ENCODE measurements around the gene PGGHG.
"Not testable (repeated sequence)": the region's sequence is repeated elsewhere in the genome, so short reads cannot be mapped to it uniquely, and the experiment has no call there.

Gene PGGHG

DNA sequence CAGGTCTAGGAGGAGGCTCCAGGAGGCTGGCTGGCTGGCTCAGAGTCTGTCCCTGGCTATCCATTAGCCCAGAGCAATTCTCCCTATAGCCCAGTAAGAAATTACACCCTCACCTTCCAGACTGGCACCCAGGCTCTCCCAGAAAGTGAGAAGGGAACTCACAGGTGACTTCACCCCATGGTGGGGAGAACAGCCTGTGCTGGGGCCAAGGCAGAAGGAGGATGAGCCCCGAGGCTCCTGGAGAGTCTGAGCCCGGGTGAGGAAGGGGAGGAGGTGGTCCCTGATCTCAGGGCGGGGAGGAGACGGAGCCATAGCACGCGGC, 25.6 kb downstream of the PGGHG start:
- not testable (repeated sequence) for DNase-seq; H2BK5ac ChIP-seq (ENCODE audit: low read depth, low read length, poor library complexity); H4K12ac ChIP-seq (ENCODE audit: low read depth, low read length); H2BK12ac ChIP-seq (ENCODE audit: low read length); H3K36me3 ChIP-seq (ENCODE audit: control insufficient read depth in 1 of 2, insufficient read depth in 2 of 2, low read length in 2 of 2); H3K27ac ChIP-seq (ENCODE audit: low read depth, low read length); H3K4ac ChIP-seq (ENCODE audit: low read depth, low read length); H3K9me3 ChIP-seq (ENCODE audit: insufficient read depth, low read depth, low read length); H2AK5ac ChIP-seq (ENCODE audit: low read length); H3K27me3 ChIP-seq (ENCODE audit: insufficient read depth, low read length); H3K18ac ChIP-seq (ENCODE audit: low read length); H2AFZ ChIP-seq (ENCODE audit: insufficient read depth, low read length, poor library complexity); H3K23ac ChIP-seq (ENCODE audit: low read length); H3K14ac ChIP-seq (ENCODE audit: low read length); H4K91ac ChIP-seq (ENCODE audit: low read depth, low read length); H3K4me2 ChIP-seq (ENCODE audit: low read length); H3K79me2 ChIP-seq (ENCODE audit: control insufficient read depth, insufficient read depth, low read length, poor library complexity); H2BK120ac ChIP-seq (ENCODE audit: insufficient read depth, low read length, poor library complexity); H3K79me1 ChIP-seq (ENCODE audit: low read length); H3K4me3 ChIP-seq (ENCODE audit: low read depth, low read length); H4K8ac ChIP-seq (ENCODE audit: low read depth, low read length); H3K9ac ChIP-seq (ENCODE audit: low read length)
- WGBS (ENCODE audit: extremely low coverage, insufficient coverage, insufficient read length) = no CpG with 5 or more reads among the region's 6 CpGs
- peaks cover 11 to 13% of the 10 kb centered on the region in 2 experiments for H3K4me1 ChIP-seq (ENCODE audit: control insufficient read depth in 1 of 2, insufficient read depth in 2 of 2, low read length in 2 of 2)

DNA sequence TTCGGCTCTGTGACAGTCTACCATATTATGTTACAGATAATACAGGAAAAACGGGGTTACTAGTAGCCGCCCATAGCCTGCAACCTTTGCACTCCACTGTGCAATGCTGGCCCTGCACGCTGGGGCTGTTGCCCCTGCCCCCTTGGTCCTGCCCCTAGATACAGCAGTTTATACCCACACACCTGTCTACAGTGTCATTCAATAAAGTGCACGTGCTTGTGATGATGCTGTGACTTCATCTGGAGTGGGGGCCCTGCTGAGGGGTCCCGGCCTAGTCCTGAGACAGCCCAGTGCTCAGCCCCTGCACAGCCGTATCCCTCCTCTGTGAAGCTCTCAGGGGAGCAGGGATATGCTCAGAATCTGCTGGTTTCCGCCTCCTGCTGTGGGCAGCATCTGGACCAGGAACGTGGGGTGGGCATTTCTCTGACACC, 26.1 kb downstream of the PGGHG start:
- Histone ChIP-seq H3K4me1 (ENCODE audit: control insufficient read depth in 1 of 2, insufficient read depth in 2 of 2, low read length in 2 of 2) (peaks cover 12 to 13% of the 10 kb centered on the region in 2 experiments), H2AFZ (ENCODE audit: insufficient read depth, low read length, poor library complexity) (no peak overlapping the region), H3K79me2 (ENCODE audit: control insufficient read depth, insufficient read depth, low read length, poor library complexity) (peaks cover 4% of the 10 kb centered on the region), H3K4me2 (ENCODE audit: low read length) (no peak overlapping the region), H3K4ac (ENCODE audit: low read depth, low read length) (no peak overlapping the region), H3K23ac (ENCODE audit: low read length) (no peak overlapping the region), H4K12ac (ENCODE audit: low read depth, low read length) (no peak overlapping the region), H3K36me3 (ENCODE audit: control insufficient read depth in 1 of 2, insufficient read depth in 2 of 2, low read length in 2 of 2) (no peaks in the 10 kb centered on the region), H3K18ac (ENCODE audit: low read length) (no peak overlapping the region), H3K9me3 (ENCODE audit: insufficient read depth, low read depth, low read length) (peaks cover 1% of the 10 kb centered on the region), H3K27me3 (ENCODE audit: insufficient read depth, low read length) (peaks cover 4% of the 10 kb centered on the region), H3K4me3 (ENCODE audit: low read depth, low read length) (peak overlapping the region; percentile 3), H3K9ac (ENCODE audit: low read length) (no peak overlapping the region), H3K27ac (ENCODE audit: low read depth, low read length) (no peak overlapping the region), H4K8ac (ENCODE audit: low read depth, low read length) (no peak overlapping the region), H2BK120ac (ENCODE audit: insufficient read depth, low read length, poor library complexity) (no peak overlapping the region), H3K14ac (ENCODE audit: low read length) (no peak overlapping the region), H2BK12ac (ENCODE audit: low read length) (no peak overlapping the region), H3K79me1 (ENCODE audit: low read length) (peaks cover 6% of the 10 kb centered on the region), H4K91ac (ENCODE audit: low read depth, low read length) (no peak overlapping the region), H2AK5ac (ENCODE audit: low read length) (no peak overlapping the region), H2BK5ac (ENCODE audit: low read depth, low read length, poor library complexity) (no peak overlapping the region)
- DNase-seq = no peak
- no CpG with 5 or more reads among the region's 9 CpGs for WGBS (ENCODE audit: extremely low coverage, insufficient coverage, insufficient read length)

DNA sequence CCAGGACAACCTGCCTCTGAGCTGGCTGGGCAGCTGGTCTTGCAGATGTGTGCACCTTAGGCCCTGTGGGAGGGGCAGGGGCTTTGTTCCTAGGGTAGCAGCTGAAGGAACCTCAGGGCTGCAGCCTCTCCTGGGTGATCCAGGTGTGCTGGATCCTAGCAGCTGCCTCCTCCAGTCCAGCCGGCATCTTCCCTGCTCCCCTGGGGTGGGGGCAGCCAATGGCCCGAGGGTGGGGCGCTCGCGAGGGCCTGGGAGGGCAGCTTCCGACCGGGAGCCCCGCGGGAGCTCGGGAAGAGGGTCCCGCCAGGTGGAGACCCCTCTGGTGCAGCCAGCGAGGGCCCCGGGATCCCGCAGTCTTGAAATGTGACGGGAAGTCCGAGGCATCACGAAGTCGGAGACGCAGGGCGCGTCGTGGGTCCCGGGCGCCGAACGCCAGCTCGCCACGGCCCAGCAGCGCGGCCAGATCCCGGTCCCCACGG, 26.6 kb downstream of the PGGHG start:
- DNase-seq = no peak
- Histone ChIP-seq H2AFZ (ENCODE audit: insufficient read depth, low read length, poor library complexity) (no peak overlapping the region), H4K91ac (ENCODE audit: low read depth, low read length) (no peak overlapping the region), H3K4ac (ENCODE audit: low read depth, low read length) (no peak overlapping the region), H3K79me2 (ENCODE audit: control insufficient read depth, insufficient read depth, low read length, poor library complexity) (peaks cover 4% of the 10 kb centered on the region), H3K4me2 (ENCODE audit: low read length) (no peak overlapping the region), H3K18ac (ENCODE audit: low read length) (no peak overlapping the region), H2BK120ac (ENCODE audit: insufficient read depth, low read length, poor library complexity) (no peak overlapping the region), H4K12ac (ENCODE audit: low read depth, low read length) (no peak overlapping the region), H3K4me1 (ENCODE audit: control insufficient read depth in 1 of 2, insufficient read depth in 2 of 2, low read length in 2 of 2) (peaks cover 16 to 17% of the 10 kb centered on the region in 2 experiments), H3K9ac (ENCODE audit: low read length) (no peak overlapping the region), H3K27me3 (ENCODE audit: insufficient read depth, low read length) (peaks cover 4% of the 10 kb centered on the region), H2AK5ac (ENCODE audit: low read length) (no peak overlapping the region), H3K14ac (ENCODE audit: low read length) (no peak overlapping the region), H2BK12ac (ENCODE audit: low read length) (no peak overlapping the region), H3K36me3 (ENCODE audit: control insufficient read depth in 1 of 2, insufficient read depth in 2 of 2, low read length in 2 of 2) (no peaks in the 10 kb centered on the region), H3K9me3 (ENCODE audit: insufficient read depth, low read depth, low read length) (peaks cover 1% of the 10 kb centered on the region), H3K4me3 (ENCODE audit: low read depth, low read length) (no peak overlapping the region), H3K23ac (ENCODE audit: low read length) (no peak overlapping the region), H3K27ac (ENCODE audit: low read depth, low read length) (no peak overlapping the region), H2BK5ac (ENCODE audit: low read depth, low read length, poor library complexity) (no peak overlapping the region), H4K8ac (ENCODE audit: low read depth, low read length) (no peak overlapping the region), H3K79me1 (ENCODE audit: low read length) (peaks cover 10% of the 10 kb centered on the region)
- no CpG with 5 or more reads among the region's 32 CpGs for WGBS (ENCODE audit: extremely low coverage, insufficient coverage, insufficient read length)

DNA sequence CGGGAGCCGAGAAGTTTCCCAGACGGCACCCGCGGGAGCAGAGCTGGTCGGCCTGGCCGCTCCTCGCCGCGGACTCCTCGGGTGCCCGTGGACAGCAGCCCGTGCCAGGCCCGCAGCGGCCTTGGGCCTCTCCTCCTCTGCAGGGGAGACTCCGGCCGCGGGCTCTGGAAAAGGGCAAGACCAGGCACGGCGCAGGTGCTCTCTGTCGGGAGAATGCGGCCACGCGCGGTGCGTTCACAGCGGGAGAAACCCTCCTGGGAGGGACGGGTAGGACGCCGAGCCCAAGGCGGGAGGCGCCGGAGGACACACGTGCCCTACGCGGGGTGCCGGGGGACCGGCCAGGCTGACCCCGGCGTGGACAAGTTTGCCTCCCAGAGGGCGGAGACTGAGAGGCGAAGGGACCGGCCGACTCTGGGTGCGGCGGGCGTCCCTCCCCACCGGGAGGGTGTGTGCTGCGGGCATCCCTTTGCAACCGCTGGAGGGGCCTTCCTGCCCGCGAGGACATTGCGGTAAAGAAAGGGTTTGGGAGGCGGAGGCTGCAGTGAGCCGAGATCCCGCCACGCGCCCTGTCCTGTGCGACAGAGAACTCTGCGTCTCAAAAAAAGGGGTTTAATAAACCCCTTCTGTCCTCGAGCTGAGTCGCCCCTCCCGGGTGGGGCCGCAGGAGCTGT, 27.2 kb downstream of the PGGHG start:
- H3K4me3 ChIP-seq (ENCODE audit: low read depth, low read length) = no peak overlapping the region
- peaks cover 4% of the 10 kb centered on the region for H3K27me3 ChIP-seq (ENCODE audit: insufficient read depth, low read length)
- H3K23ac ChIP-seq (ENCODE audit: low read length) = no peak overlapping the region
- H2AFZ ChIP-seq (ENCODE audit: insufficient read depth, low read length, poor library complexity) = no peak overlapping the region
- H3K18ac ChIP-seq (ENCODE audit: low read length) = no peak overlapping the region
- peaks cover 14% of the 10 kb centered on the region for H3K79me1 ChIP-seq (ENCODE audit: low read length)
- H3K14ac ChIP-seq (ENCODE audit: low read length) = no peak overlapping the region
- no peak for DNase-seq
- H4K8ac ChIP-seq (ENCODE audit: low read depth, low read length) = no peak overlapping the region
- H3K9me3 ChIP-seq (ENCODE audit: insufficient read depth, low read depth, low read length) = peaks cover 1% of the 10 kb centered on the region
- no peak overlapping the region for H3K4ac ChIP-seq (ENCODE audit: low read depth, low read length)
- peaks cover 4% of the 10 kb centered on the region for H3K79me2 ChIP-seq (ENCODE audit: control insufficient read depth, insufficient read depth, low read length, poor library complexity)
- H3K36me3 ChIP-seq (ENCODE audit: control insufficient read depth in 1 of 2, insufficient read depth in 2 of 2, low read length in 2 of 2) = no peaks in the 10 kb centered on the region
- no peak overlapping the region for H4K91ac ChIP-seq (ENCODE audit: low read depth, low read length)
- H4K12ac ChIP-seq (ENCODE audit: low read depth, low read length) = no peak overlapping the region
- no peak overlapping the region for H2BK120ac ChIP-seq (ENCODE audit: insufficient read depth, low read length, poor library complexity)
- no peak overlapping the region for H2AK5ac ChIP-seq (ENCODE audit: low read length)
- H3K9ac ChIP-seq (ENCODE audit: low read length) = no peak overlapping the region
- peaks cover 19% of the 10 kb centered on the region in 2 experiments for H3K4me1 ChIP-seq (ENCODE audit: control insufficient read depth in 1 of 2, insufficient read depth in 2 of 2, low read length in 2 of 2)
- H2BK12ac ChIP-seq (ENCODE audit: low read length) = peak overlapping the region; percentile 34
- H3K27ac ChIP-seq (ENCODE audit: low read depth, low read length) = no peak overlapping the region
- no CpG with 5 or more reads among the region's 64 CpGs for WGBS (ENCODE audit: extremely low coverage, insufficient coverage, insufficient read length)
- H3K4me2 ChIP-seq (ENCODE audit: low read length) = no peak overlapping the region
- no peak overlapping the region for H2BK5ac ChIP-seq (ENCODE audit: low read depth, low read length, poor library complexity)
